Activated T-cell treated with anti-CD3 and anti-CD28 coated beads, Interleukin-2, amount 50 U/mL, for 48 hours (primary cell): ENCODE data around the gene EMP3.

Source experiments
- DNase-seq, 2 experiments: peaks; one replicate each; pipeline ENCODE4 v3.0.0-alpha.2; 2020

The EMP3 gene

DNA sequence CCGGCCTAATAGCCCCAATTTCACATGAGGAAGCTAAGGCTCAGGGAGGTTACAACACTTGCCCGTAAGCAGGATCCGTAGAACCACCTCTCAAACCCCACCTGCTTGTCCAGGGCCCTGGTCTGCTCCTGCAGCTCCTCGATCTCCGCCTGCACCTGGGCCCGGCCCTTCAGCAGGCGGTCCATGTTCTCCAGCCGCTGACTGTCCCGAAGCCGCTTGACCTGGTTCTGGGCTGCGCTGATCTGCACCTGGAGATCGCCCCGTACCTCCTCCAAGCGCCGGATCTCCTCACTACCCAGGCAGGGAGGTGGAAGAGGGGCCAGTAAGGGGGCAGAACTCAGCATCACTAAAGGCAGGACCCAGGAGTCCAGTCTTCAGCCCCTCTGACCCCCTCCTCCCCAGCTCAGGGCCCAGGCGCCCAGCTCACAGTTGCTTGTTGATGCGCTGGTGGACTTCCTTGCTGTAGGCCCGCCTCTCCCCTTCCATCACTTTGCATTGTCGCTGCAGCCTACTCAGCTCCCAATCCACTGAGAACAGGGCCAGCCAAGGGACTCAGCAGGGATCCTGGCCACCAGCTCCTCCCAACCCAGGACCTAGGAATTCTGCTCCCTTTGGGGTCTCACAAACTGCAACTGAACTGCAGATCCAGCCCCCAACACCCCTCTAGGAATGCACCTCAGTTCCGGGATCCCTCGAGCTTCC is 6.9 kb upstream of the EMP3 start:
- DNase-seq, result no peak

DNA sequence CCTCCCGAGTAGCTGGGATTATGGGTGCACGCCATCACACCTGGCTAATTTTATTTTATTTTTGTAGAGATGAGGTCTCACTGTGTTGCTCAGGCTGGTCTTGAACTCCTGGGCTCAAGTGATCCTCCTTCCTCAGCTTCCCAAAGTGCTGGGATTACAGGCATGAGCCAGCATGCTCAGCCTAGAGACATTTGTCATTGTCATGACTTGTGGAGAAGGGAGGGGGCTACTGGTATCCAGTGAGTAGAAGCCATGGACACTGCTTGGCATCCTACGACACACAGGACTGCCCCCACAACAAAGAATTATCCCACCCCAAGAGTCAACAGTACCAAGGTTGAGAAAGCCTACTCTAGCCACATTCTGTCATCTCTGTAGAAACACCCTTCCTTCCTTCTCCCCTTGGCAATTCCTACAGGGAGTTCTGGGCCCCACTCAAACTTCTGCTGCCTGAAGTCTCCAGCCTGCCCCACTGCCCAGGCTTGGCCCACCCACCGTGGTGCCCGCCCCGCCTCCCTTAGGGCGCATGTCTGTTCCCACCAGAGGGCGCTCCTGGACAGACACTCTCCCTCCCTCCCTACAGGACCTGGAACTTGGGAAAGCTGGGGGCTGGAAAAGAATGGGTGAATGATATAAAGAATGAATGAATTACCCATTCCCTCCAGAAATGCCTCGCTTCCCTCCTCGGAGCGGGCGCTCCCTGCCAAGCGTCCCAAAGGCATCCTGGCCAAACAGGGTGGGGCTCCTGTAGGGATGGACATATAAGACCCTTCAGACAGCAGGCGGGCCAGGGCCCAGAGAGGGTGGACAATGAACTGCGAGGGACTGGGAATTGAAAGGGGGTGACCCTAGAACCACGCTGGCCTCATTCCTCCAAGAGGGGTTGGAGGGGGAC is 5.5 kb upstream of the EMP3 start:
- peak; percentile 88 to 89 for DNase-seq

DNA sequence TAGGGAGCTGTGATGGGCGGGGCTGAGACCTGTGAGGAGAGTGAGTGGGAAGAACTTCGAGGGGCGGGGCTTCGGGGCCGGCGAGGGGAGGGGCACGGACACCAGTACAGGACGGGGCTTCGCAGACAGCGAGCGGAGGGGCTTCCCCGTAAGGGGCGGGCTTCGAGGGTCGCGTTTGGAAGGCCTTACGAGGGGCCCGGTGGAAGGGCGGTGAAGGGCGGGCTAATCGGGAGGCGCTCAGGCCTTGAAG is 4.1 kb upstream of the EMP3 start:
- DNase-seq, result peak; percentile 96 to 98

DNA sequence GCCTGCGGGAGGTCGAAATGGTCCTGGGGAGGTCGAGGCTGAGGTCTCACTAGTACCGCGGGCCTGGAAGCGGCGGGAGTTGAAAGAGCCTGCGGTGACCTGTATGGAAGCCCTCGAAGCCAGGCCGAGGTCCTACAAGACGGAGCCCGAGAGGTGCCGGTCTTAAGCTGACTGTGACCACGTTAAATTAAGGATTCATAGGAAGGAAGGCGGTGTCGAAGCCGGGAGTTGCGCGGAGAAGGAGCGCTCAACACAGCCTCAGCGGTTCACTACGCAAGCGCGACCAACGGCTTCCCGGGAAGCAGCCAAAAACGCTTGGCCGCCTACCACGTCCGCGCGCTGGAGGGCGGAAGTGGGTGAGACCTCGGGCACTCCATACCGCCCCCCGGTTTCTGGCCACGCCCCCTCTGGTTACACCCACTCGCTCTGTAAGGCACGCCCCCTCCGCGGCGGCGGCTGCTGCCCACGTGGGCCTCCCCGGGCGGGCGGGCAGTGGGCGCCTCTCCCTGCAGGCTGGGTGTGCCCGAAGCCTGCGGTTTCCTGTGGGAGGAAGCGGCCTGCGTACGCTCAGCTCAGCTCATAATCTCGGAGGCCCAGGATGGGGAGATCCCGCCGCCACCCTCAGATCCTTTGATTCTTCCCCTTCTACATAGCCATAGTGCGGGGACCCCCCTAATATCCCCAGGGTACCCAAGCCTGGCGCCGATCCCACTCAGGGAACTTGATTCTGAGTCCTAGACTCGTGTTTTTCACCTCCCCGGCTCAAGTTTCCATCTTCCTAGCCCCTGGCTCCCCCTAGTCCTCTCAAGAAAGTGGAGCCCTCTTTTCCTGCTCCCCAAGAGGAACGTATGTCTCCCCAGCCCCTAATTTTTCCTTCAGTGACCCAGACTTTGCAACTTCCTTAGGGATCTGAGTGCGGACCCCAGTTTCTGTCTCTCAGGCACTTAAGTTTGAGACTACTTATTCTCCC is 3.4 kb upstream of the EMP3 start:
- peak; percentile 98 to 99 for DNase-seq

DNA sequence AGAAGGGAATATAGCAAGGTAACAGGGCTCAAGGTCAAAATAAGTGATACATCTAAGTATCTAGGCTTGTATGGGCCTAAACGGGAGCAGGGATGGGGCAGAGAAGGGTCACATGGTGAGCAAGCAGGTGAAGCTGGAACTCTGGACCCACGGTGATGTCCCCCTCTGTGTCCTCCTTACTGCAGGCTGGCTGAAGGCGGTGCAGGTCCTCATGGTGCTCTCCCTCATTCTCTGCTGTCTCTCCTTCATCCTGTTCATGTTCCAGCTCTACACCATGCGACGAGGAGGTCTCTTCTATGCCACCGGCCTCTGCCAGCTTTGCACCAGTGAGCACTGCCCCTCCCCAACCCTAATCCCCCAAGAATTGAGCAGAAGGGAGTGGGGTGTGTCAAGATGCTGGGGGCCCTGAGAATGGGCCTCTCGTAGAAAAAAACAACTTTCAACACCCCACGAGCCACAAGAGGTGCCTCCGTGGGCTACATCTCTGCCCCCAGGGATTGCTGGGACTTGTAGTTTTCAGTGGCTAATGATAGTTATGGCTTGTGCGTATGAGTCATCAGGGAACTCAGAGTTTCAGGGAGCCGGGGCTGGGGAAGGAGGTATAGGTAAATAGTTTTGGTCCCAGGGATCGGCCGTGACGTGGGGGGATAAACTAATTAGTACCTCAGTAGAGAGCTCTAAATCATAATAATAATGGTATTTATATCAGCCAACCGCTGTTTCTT is 4.0 kb downstream of the EMP3 start:
- DNase-seq, result peak; percentile 61 to 68

DNA sequence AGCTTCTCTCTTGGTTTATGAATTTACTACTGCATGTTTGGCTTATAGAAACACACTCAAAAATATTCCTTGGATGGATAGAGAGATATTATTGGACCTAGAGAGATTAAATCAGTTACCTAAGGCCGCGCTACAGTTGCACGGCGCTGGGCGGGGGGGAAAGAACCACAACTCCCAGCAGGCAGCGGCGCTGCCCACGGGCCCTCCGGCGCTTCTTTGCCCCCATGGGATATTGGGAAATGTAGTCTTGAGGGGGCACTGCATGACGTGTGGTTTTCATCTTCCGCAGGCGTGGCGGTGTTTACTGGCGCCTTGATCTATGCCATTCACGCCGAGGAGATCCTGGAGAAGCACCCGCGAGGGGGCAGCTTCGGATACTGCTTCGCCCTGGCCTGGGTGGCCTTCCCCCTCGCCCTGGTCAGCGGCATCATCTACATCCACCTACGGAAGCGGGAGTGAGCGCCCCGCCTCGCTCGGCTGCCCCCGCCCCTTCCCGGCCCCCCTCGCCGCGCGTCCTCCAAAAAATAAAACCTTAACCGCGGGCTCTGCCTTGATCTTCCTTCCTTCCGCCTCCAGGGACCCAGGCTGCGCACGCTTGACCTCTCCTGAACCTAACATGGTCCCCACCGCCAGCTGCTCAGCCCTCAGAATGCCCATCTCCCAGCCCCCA is 4.8 kb downstream of the EMP3 start:
- DNase-seq, result peak; percentile 86

DNA sequence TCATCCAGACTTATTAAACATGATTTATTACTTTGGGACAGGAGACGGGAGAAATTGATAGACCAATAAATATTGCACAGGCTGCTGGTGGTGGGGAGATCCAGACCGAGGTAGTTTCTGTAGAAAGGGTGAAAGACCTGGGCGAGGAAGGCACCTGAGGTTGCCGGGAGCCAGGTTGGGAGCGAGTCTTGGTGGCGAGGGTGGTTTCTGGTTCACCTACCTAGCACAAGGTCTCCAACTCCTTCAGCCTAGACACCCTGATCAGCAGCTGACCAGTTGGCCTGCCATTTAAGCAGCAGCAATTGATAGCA is 7.0 kb downstream of the EMP3 start:
- no peak for DNase-seq

DNA sequence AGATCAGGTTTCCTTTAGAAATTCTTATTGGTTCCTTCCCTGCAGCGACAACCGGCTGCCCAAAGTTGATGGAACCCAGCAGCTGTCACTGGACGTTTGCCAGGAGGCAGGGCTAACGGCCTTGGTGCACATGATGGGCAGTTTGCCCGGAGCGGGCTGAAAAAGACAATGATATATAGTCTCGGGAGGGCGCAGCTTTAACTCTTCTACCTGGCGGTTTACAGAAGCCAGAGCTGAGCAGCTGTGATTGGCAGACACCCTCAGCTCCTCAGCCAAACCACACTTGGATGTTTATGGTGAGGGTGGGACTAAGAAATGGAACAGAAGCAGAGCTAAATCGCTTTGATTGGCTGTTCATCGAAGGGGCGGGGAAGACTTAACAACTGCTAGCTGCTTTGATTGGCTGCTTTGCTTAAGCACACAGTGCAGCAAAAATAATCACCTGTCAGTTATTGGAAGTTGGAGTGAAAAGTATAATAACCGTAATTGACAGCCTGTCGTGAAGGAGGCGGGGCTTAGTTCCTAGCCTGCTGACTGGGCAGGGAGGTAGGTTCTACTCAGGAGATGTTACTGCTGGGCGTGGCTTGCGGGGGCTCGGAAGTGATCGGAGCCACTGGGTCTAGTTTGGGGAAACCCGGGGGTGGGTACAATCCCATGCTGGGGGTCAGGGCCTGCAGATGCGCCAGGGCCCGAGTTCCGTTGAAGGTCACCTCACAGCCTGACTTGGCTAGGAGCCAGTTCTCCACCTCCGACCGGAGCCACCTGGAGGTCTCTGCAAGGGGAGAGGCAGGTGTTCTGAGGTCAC is 7.5 kb downstream of the EMP3 start:
- DNase-seq, result peak; percentile 86 to 91

DNA sequence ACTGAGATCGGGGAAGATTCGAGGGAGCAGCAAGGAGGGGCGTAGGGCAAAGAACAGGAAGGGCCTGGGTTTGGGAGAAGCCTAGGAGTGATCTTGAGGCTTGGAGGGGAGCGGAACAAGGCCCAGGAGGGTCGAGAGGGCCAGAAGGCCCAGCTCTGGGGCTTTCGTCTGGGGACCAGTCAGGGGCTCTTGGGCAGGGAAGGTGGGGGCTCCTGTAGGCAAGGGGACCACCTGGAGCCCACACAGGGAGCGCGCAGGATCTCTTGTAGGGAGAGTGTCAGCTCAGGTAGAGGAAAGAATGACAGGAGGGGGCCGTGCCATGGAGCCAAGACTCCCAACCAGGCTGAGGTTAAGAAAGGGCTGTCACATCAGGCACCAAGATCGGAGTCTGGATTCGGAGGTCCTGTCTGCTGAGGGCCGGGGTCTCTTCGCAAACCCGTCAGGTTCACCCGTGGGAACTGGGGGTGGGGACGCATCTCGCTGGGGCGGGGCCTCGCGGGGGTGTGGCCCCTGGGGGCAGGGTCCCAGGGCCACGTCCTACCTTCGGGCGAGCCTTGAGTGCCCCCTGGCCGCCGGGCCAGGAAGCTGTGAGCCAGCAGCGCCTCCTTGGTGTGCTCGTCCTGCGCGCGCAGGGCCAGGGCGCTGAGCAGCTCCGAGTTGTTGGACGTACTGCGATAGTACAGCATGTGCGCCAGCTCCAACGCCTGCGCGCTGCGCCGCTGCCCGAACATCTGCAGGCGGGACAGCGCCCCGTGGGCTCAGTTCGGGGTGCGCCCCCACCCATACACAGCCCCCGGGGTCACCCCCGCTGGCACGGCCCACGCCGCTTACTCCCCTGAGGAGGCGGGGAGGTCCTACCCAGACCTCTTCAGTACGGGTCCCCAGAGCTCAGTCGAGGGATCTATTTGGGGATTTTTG is 8.4 kb downstream of the EMP3 start:
- peak; percentile 95 for DNase-seq

DNA sequence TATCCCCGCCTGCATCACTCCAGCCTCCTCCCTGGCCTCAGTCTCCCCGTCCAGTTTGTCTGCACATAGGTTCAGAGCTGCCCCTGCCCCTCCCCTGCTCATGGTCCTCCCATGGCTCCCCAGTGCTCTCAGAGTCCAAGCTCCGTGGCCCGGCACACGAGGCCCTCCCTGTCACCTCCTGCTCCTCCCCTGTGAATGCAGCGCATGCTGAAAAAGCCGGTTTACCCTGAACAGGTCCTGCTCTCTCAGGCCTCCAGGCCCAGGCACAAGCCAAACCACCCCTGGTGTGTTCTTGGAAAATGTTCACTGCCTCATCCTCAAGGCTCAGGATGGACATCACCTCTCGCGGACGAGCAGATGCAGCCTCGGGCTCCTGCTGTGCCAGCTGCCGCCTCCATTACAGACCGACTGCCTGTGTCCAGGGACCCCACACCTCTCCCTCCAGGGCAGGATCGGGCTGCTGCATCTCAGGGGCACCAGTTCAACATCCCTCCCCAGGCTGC is 13.0 kb downstream of the EMP3 start:
- DNase-seq, result no peak

DNA sequence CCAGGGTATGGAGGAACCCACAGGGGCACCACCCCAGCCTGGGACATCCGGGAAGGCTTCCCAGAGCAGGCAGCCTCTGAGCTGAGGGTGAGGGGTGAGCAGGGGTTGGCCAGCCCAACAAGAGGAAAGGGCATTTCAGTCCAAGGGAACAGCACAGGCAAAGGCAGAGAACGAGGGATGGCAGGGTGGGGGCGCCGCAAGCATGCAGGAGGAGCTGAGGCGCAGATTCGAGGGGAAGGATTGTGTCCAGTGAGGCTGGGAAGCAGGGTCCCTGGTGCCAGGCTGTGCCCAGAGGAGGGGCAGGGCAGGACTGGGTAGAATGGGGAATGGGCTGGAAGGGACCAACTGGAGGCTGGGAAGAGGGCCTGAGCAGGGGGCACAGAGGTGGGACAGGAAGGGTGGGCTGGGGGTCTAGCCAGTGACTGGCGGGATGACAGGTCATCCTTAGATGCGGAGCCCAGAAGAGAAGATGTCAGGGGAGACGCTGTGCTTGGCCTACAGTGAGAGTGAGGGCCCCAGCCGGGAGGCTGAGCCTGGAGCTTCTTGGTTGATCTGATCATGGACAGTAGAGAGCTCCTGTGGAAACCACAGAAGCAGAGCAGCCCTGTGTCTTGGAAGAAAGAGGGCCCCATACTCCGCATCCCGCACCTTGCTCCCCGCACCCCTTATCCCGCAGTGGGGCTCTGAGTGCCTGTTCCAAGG is 13.6 kb downstream of the EMP3 start:
- no peak for DNase-seq

DNA sequence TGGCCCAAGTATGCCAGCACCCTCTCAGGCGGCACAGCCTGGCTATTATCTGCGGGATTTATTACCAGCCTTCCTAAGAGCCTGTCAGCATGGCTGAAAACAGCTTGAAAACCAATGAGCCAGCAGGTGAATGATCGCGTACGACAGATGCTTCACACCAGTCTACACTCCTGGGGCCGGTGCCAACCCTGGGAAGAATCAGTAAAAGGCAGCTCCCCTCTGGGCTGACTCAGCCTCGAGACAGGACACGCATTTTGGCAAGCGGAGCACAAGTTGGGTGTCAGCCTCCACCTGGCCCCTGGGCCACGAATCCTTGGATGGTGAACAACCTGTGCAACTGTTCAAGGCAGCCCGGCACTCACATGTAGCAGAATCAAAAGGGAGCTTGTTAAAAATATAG is 15.6 kb downstream of the EMP3 start:
- no peak for DNase-seq

DNA sequence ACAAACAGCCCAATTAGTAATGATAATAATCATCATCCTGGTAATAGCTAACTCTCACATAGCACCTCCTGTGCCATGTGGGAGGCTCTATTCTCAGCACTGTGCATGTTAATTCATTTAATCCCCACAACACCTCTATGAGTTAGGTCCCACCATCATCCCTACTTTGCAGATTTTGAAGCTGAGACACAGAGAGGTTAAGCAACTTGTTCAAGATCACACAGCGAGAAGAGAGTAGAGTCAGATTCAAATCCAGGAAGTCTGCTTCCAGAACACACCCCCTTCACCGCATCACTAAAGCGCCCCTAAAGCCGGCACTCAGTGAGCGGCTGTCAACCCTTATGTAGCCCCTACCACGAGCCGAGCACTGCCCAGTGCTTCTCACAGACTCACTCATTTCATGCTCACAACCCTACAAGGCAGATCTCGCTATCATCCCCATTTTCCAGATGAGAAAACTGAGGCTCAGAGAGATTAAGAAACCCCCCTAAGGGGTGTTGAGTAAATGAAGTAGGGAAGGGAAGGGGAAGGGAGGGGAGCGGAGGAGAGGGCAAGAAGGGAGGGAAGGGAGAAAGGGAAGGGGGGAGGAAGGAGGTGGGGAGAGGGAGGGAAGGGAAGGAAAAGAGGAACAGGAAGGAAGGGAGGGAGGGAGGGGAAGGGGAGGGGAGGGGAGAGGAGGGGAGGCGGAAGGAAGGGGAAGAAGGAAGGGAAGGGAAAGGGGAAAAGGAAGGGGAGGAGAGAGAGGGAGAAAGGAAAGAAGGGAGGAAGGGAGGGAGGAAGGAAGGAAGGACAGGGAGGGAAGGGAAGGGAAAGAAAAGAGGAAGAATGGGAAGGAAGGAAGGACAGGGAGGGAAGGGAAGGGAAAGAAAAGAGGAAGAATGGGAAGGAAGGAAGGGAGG is 16.4 kb downstream of the EMP3 start:
- DNase-seq, result no peak

DNA sequence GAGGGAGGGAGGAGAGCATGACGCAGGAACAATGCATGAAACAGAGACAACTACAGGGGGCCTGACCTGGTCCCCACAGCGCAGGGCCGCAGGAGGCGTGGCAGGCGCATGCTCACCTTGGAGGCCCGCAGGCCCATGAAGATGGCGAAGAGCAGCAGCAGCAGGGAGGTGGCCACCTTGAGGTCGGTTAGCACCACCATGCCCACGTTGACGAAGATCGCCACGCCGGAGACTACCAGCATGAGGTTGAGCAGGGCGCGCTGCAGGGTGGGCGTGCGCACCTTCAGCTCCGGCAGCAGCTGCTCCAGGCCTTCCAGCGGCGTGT is 17.0 kb downstream of the EMP3 start:
- DNase-seq, result no peak

DNA sequence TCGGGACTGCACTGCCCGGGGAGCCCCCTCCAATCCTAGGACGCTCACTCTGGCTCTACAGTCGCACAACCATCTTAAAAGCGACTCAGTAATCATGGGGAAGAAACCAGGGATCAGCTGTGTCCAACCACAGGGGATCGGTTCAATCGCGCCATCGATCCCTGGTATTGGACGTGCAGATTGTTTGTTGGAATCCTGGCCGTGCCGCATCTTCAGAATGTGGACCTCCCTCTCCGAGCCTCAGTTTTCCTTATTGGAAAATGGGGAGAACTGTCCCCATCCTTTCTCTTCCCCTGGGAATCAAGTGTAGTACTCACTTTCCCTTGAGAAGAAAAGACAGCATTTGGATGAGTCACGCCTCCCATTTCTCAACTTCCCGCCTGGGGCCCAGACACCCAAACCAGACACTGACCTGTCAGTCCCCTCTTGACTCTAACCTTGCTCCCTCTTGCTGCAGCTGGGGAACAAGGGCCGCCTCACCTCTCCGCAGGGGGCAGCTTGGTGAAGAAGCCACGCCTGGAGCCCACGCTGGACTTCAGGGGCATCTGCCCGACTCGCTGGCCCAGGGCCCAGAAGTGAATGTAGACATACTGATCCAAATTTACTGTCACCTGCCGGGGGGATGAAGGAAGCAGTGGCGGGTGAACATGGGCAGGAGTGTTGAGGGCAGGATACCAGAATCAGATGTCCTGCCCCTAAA is 17.6 kb downstream of the EMP3 start:
- DNase-seq, result no peak

DNA sequence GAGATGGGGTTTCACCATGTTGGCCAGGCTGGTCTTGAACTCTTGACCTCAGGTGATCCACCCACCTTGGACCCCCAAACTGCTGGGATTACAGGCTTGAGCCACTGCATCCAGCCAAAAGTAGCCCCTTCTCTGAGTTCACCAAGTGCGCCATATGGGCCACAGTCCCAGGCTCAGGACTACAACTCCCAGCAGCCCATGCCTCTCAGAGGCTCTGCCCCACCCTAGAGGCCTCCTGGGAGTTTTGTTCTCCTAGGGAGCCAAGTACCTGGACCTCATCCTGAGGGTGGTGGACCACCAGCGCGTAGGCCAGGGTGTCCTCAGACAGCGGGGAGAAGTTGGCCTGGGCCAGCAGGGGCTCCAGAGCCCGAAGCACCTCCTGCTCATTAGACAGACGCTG is 19.5 kb downstream of the EMP3 start:
- DNase-seq, result no peak

DNA sequence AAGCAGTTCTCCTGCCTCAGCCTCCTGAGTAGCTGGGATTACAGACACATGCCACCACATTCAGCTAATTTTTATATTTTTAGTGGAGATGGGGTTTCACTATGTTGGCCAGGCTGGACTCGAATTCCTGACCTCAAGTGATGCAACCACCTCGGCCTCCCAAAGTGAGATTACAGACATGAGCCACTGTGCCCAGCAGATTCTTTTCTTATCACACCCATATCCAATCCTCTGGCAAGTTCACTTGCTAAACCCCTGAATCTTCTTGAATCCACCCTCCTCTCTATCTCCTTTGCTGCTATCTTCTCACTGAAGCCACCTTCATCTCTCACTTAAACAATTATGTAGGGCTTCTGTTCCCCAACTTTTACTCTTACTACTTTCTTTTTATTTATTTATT is 20.8 kb downstream of the EMP3 start:
- no peak for DNase-seq

DNA sequence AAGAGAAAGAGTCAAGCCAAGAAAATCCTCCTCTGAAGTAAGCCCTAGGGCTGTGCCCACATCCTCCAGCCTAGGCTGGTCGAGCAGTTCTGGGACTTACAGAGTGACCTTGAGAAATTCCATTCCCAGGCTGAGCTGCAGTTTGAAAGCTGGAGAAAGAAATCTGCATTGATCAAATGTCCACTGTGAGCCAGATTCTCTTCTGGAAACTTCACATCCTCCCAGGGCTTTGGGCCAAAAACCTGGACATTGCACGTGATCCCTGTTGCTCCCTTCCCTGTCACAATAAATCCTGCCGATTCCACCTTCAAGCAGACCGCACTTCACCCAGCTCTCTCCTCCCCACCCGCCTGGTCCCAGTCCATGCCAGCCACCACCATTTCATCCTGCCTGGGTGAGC is 22.7 kb downstream of the EMP3 start:
- DNase-seq, result no peak
